Measurements from ENCODE around the gene M6PR. TPM values are rescaled to one million over a fixed set of nuclear protein-coding genes. Genes with fewer than 3 reads are reported as not detected.
A peak's percentile ranks its signal among the peaks of the same experiment; 100 is the strongest.
"Not testable (repeated sequence)": the region's sequence is repeated elsewhere in the genome, so short reads cannot be mapped to it uniquely, and the experiment has no call there.

M6PR gene
- total RNA-seq, 2 donors from 2014 or later = 90.3 to 96.1 TPM

GRCh38 chr12:8917031-8917430 lies 32.4 kb downstream of the M6PR start:
- DNase-seq (no peak), ATAC-seq (no peak)
- intact Hi-C loops (cut with DNase I, micrococcal nuclease) = no loop called here

- ATAC-seq (no peak), DNase-seq (no peak)
- intact Hi-C loops (cut with DNase I, micrococcal nuclease) = no loop called here
Observed at GRCh38 chr12:8916154-8916553, 33.3 kb downstream of the M6PR start.

- ATAC-seq = peak; percentile 76
- DNase-seq = peak; percentile 44 to 61
- intact Hi-C loops (cut with DNase I, micrococcal nuclease) = no loop called here
Observed at GRCh38 chr12:8914716-8915526, 34.5 kb downstream of the M6PR start.

GRCh38 chr12:8914033-8914715 lies 35.3 kb downstream of the M6PR start, which contains the start of gene PHC1:
Gene PHC1, plus strand, starts transcription at chr12:8914509. Its CDS starts 3,169 bp downstream, at chr12:8917678.
- ATAC-seq (peak; percentile 86), DNase-seq (peak; percentile 66 to 83)
- intact Hi-C loops (cut with DNase I, micrococcal nuclease) = not testable (repeated sequence)

- ATAC-seq = no peak
- intact Hi-C loops (cut with DNase I, micrococcal nuclease) = no loop called here
Observed at GRCh38 chr12:8913702-8914032, 35.8 kb downstream of the M6PR start.

GRCh38 chr12:8912914-8913313 lies 36.5 kb downstream of the M6PR start:
- ATAC-seq = no peak
- no peak for DNase-seq
- intact Hi-C loops (cut with DNase I, micrococcal nuclease) = no loop called here

More at GRCh38 chr12:8913702-8914032, 35.8 kb downstream of the M6PR start:
- DNase-seq = no peak

GRCh38 chr12:8911606-8912268 lies 37.7 kb downstream of the M6PR start:
- intact Hi-C loops (cut with DNase I, micrococcal nuclease) = no loop called here
- ATAC-seq (no peak), DNase-seq (no peak)

- intact Hi-C loops (cut with DNase I, micrococcal nuclease) = no loop called here
- DNase-seq = no peak
- no peak for ATAC-seq
Observed at GRCh38 chr12:8909752-8910151, 39.7 kb downstream of the M6PR start.

- DNase-seq = no peak
- ATAC-seq = no peak
- intact Hi-C loops (cut with DNase I, micrococcal nuclease) = no loop called here
Observed at GRCh38 chr12:8907513-8907912, 41.9 kb downstream of the M6PR start.

- intact Hi-C loops (cut with DNase I, micrococcal nuclease) = no loop called here
- ATAC-seq = no peak
Observed at GRCh38 chr12:8906266-8907180, 42.9 kb downstream of the M6PR start.

GRCh38 chr12:8905546-8905945 lies 43.9 kb downstream of the M6PR start:
- DNase-seq (no peak), ATAC-seq (no peak)
- intact Hi-C loops (cut with DNase I, micrococcal nuclease) = no loop called here

More at GRCh38 chr12:8906266-8907180, 42.9 kb downstream of the M6PR start:
- DNase-seq = no peak

GRCh38 chr12:8904665-8905064 lies 44.8 kb downstream of the M6PR start:
- intact Hi-C loops (cut with DNase I, micrococcal nuclease) = no loop called here
- ATAC-seq (no peak), DNase-seq (no peak)

GRCh38 chr12:8903646-8904045 lies 45.8 kb downstream of the M6PR start:
- no peak for DNase-seq
- intact Hi-C loops (cut with DNase I, micrococcal nuclease) = no loop called here
- ATAC-seq = no peak

GRCh38 chr12:8902703-8903102 lies 46.7 kb downstream of the M6PR start:
- intact Hi-C loops (cut with DNase I, micrococcal nuclease); DNase-seq; ATAC-seq: not testable (repeated sequence)

- ATAC-seq (no peak), DNase-seq (no peak)
- intact Hi-C loops (cut with DNase I, micrococcal nuclease) = no loop called here
Observed at GRCh38 chr12:8899830-8900229, 49.6 kb downstream of the M6PR start.

GRCh38 chr12:8897081-8897480 lies 52.4 kb downstream of the M6PR start:
- no peak for ATAC-seq
- no peak for DNase-seq
- intact Hi-C loops (cut with DNase I, micrococcal nuclease) = no loop called here

GRCh38 chr12:8894986-8895385 lies 54.5 kb downstream of the M6PR start:
- intact Hi-C loops (cut with DNase I, micrococcal nuclease) = no loop called here
- no peak for ATAC-seq
- no peak for DNase-seq

GRCh38 chr12:8894378-8894777 lies 55.1 kb downstream of the M6PR start:
- intact Hi-C loops (cut with DNase I, micrococcal nuclease) = no loop called here
- ATAC-seq (no peak), DNase-seq (no peak)

GRCh38 chr12:8891976-8892375 lies 57.5 kb downstream of the M6PR start:
- intact Hi-C loops (cut with DNase I, micrococcal nuclease) = no loop called here
- ATAC-seq = no peak
- no peak for DNase-seq

Measured in left colon (tissue), 2 donors.